HT-29 (cell line): Measurements from ENCODE around the gene CASR. TPM values are rescaled to one million over a fixed set of nuclear protein-coding genes. Genes with fewer than 3 reads are reported as not detected.

Experiments
- DNase-seq: peaks from one replicate; pipeline ENCODE4 v3.0.0-alpha.2; 2015; ENCODE audit warnings: low spot score
- total RNA-seq: library from RNA; depleted of rRNA; stranded (reverse); fragments of >200 nt; shearing (Covaris generic); gene quantifications from 2 replicates; pipeline ENCODE4 v1.2.3, GENCODE V29; 2014; rRNA removed

Gene CASR
- total RNA-seq, 1 experiment from 2014 or later: not detected

- DNase-seq: no peak
Observed at GRCh38 chr3:122306622-122306953, 123.1 kb downstream of the CASR start.

DNA sequence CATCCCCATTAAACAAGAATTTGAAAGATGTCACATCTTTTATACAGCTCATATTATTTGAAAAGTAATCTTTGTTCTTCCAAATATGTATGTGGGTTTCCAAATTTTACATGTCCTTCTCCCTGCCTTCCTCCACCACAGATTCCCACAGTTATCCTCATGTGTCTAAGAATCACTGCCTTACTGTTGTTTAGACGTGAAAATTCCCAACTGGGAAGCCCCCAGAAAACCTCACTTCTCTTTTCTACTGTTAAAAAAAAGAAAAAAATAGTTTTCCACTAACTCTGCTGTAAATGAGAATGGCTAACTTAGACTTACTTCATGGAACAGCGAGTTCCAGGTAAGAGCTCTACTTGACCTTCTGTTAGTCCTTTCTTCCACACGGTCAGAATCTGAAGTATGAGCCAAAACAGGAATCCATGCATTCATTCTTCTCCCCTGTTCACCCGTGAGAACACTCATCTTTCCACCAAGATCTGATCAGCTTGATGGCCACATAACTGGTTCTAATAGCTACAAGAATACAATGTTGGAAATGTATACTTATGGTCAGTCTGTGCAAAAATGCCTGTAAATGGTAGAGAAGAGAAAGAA lies 123.7 kb downstream of the CASR start:
- no peak for DNase-seq

- DNase-seq: no peak
Observed at GRCh38 chr3:122307976-122308375, 124.5 kb downstream of the CASR start.

- DNase-seq: peak; percentile 70
Observed at GRCh38 chr3:122310361-122310760, 126.9 kb downstream of the CASR start.

- no peak for DNase-seq
Observed at GRCh38 chr3:122312826-122313225, 129.4 kb downstream of the CASR start.

DNA sequence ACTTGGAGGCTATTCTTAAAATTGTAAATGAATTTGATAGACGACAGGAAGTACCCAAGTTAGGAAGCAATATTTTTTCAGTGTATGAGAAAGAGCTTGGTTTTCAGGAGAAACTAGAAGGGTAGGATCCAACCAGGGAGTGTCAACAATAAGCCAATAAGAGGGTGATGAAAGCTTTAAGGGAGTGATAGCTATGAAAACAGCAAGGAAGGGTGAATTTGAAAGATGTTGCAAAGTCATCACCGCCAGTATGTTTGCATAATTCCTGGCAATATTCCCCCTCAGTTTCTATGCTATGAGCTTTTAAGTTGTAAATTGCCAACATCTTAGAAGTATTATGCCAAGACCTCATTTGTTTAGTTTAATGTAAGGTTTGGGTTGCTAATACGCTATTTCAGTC lies 129.8 kb downstream of the CASR start:
- no peak for DNase-seq

GRCh38 chr3:122314228-122314876 lies 130.9 kb downstream of the CASR start:
- peak; percentile 72 for DNase-seq

DNA sequence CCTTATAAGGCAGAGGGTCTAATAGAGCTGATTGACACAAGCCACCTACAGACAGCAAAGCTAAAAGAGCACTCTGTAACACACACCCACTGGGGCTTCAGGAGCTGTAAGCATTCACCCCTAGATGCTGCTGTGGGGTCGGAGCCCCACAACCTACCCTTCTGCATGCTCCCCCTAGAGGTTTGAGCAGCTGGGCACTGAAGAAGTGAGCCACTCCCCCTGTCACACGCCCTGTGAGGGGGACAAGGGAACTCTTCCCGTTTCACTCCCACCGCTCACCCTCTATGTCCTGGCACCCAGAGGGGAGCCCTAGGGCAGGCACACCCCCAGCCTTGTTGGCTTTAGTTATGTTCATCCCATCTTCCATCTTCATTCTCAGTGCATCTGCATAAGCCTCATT lies 132.2 kb downstream of the CASR start:
- no peak for DNase-seq

DNA sequence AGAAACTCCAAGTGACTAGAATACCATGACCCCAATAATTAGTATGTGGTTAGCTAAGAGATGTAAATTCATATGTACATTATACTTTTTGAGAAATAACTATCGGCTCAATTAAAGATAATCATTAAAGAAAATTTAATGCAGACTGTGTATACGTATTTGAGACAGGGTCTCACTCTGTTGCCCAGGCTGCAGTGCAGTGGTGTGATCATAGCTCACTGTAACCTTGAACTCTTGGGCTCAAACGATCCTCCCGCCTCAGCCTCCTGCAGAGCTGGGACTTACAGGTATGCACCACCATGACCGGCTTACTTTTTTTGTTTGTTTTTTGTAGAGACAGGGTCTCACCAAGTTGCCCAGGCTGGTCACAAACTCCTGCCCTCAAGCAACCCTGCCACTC lies 132.9 kb downstream of the CASR start:
- DNase-seq: no peak

DNA sequence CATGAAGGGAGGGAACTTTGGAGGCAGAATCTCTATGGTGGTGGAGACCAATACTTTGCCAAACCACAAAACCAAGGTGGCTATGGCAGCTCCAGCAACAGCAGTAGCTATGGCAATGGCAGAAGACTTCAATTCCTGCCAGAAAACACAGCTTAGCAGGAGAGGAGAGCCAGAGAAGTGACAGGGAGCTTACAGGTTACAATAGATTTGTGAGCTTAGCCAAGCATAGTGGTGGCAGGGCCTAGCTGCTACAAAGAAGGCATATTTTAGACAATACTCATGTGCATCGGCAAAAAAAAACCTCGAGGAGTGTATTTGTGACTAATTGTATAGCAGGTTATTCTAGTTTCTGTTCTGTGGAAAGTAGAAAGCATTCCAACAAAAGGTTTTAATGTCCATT lies 135.2 kb downstream of the CASR start:
- DNase-seq: no peak

GRCh38 chr3:122322095-122323075 lies 138.9 kb downstream of the CASR start:
- peak; percentile 28 for DNase-seq

DNA sequence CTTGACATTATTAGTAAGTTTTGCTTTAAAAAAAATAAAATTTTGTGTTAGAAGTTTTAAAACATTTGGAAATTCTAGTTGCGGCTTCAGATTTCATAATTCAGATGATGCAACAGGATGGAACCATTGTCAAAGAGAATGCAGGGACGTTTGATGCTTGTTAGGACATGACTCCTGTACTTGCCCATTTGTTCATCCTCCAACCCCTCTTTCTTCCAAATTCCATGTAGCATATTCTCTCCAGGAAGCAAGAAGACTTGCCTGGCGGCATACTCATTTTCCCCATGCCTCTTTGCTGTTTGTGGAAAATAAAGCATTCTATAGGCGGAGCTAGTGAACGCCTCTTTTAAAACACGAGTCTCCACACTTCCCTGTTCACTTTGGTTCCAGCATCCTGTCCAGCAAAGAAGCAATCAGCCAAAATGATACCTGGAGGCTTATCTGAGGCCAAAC lies 141.4 kb downstream of the CASR start, which contains the start of gene CSTA:
Gene CSTA (plus strand): TSS at position 378 of the 453 bp plus-strand sequence. CDS start 45 bp downstream, at position 423.
- no peak for DNase-seq

- DNase-seq: no peak
Observed at GRCh38 chr3:122325769-122326168, 142.3 kb downstream of the CASR start.

- no peak for DNase-seq
Observed at GRCh38 chr3:122331886-122332285, 148.4 kb downstream of the CASR start.

GRCh38 chr3:122332551-122332950 lies 149.1 kb downstream of the CASR start:
- no peak for DNase-seq

Other genes with a start within 250 kb of the CASR start
- gene ILDR1, start 161.4 kb upstream of the CASR start, total RNA-seq: 7.2 and 7.4 TPM in 2 replicates
- gene CD86, start 128.3 kb upstream of the CASR start, total RNA-seq: not detected in 2 replicates
- not detected in 2 replicates for gene CSTA, start 141.6 kb downstream of the CASR start, total RNA-seq
- gene MIX23, start 199.6 kb downstream of the CASR start, total RNA-seq: 37.8 and 38.3 TPM in 2 replicates
- 40.5 and 43.3 TPM in 2 replicates for gene FAM162A, start 200.5 kb downstream of the CASR start, total RNA-seq
- gene WDR5B, start 232.4 kb downstream of the CASR start, total RNA-seq: 2.6 and 3.9 TPM in 2 replicates